Measurements from ENCODE around the gene FBH1.
"Not testable (repeated sequence)": the region's sequence is repeated elsewhere in the genome, so short reads cannot be mapped to it uniquely, and the experiment has no call there.

FBH1 gene

DNA sequence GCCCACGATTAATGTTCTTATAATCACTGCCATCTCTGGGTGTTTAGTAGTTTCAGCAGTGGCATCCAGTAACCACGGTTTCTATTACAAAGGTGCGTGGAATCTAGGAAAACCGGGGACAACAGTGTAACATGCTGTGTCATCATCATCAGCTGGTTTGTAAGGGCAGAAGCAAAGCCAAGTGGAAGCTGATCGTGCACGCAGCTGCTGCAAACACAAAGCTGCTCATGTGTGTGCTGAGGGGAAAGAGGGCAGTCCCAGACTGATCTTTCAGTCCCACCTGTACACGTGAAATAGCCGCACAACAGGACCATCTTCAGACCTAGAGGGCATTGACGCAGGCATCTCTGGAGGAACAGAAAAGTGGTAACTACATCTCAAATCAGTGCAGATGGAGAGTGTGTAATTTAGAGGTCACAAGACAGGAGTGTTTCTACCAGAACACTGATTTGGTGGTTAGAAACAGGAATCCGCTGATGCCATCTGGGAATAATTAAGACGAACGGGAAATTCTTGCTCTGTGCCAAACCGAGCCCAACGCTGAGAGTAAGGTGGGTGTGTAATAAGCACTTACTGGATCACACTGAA, 13.8 kb upstream of the FBH1 start:
- TF ChIP-seq, protein P1, sequence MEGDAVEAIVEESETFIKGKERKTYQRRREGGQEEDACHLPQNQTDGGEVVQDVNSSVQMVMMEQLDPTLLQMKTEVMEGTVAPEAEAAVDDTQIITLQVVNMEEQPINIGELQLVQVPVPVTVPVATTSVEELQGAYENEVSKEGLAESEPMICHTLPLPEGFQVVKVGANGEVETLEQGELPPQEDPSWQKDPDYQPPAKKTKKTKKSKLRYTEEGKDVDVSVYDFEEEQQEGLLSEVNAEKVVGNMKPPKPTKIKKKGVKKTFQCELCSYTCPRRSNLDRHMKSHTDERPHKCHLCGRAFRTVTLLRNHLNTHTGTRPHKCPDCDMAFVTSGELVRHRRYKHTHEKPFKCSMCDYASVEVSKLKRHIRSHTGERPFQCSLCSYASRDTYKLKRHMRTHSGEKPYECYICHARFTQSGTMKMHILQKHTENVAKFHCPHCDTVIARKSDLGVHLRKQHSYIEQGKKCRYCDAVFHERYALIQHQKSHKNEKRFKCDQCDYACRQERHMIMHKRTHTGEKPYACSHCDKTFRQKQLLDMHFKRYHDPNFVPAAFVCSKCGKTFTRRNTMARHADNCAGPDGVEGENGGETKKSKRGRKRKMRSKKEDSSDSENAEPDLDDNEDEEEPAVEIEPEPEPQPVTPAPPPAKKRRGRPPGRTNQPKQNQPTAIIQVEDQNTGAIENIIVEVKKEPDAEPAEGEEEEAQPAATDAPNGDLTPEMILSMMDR (IDR thresholded peaks at IDR 0.05; ENCODE audit: low read depth, low read length, poor library complexity, severe bottlenecking), result no peak
- TF ChIP-seq EZH2phosphoT487 (IDR thresholded peaks at IDR 0.05; ENCODE audit: borderline replicate concordance, low read length), result no peak
- H4K20me1 ChIP-seq (ENCODE audit: control insufficient read depth, insufficient read depth, low read depth, low read length), result no peaks in the 10 kb centered on the region
- no peak overlapping the region for H3K4me2 ChIP-seq (ENCODE audit: low read length)
- peaks cover 13% of the 10 kb centered on the region; the same call in 1 of the 2 replicates for H3F3A ChIP-seq (ENCODE audit: control insufficient read depth, insufficient read depth)
- H3K27ac ChIP-seq (ENCODE audit: low read depth, low read length), result no peak overlapping the region
- H3K27me3 ChIP-seq (ENCODE audit: control insufficient read depth, low read length), result no peaks in the 10 kb centered on the region
- H3K36me3 ChIP-seq (ENCODE audit: control insufficient read depth, low read length), result peaks cover 31% of the 10 kb centered on the region
- no peaks in the 10 kb centered on the region for H3K79me2 ChIP-seq (ENCODE audit: control insufficient read depth, low read length)
- peaks cover 16% of the 10 kb centered on the region for H3K4me1 ChIP-seq (ENCODE audit: control insufficient read depth, low read length)
- H3K4me3 ChIP-seq (ENCODE audit: low read length), result no peak overlapping the region
- no peaks in the 10 kb centered on the region for H3K9me3 ChIP-seq (ENCODE audit: control insufficient read depth, insufficient read depth, low read length)
- H3K9me2 ChIP-seq (replicated peaks; ENCODE audit: control insufficient read depth, low read length), result no peaks in the 10 kb centered on the region

DNA sequence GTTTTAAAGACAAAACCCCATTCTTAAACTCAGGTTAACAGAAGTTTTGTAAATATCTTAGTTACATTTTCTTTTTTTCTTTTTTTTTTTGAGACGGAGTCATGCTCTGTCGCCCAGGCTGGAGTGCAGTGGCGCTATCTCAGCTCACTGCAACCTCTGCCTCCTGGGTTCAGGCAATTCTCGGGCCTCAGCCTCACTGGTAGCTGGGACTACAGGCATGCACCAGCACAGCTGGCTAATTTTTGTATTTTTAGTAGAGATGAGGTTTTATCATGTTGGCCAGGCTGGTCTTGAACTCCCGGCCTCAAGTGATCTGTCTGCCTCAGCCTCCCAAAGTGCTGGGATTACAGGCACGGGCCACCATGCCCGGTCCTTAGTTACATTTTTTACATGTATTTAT, 13.0 kb upstream of the FBH1 start:
- Histone ChIP-seq H3K36me3 (ENCODE audit: control insufficient read depth, low read length) (peaks cover 33% of the 10 kb centered on the region), H3F3A (ENCODE audit: control insufficient read depth, insufficient read depth) (peaks cover 13% of the 10 kb centered on the region; the same call in 1 of the 2 replicates), H3K4me1 (ENCODE audit: control insufficient read depth, low read length) (peaks cover 16% of the 10 kb centered on the region)
- not testable (repeated sequence) for H3K27me3 ChIP-seq (ENCODE audit: control insufficient read depth, low read length); H3K4me3 ChIP-seq (ENCODE audit: low read length); H3K9me3 ChIP-seq (ENCODE audit: control insufficient read depth, insufficient read depth, low read length); H3K4me2 ChIP-seq (ENCODE audit: low read length); H3K79me2 ChIP-seq (ENCODE audit: control insufficient read depth, low read length); H3K9me2 ChIP-seq (replicated peaks; ENCODE audit: control insufficient read depth, low read length); H4K20me1 ChIP-seq (ENCODE audit: control insufficient read depth, insufficient read depth, low read depth, low read length); H3K27ac ChIP-seq (ENCODE audit: low read depth, low read length)

DNA sequence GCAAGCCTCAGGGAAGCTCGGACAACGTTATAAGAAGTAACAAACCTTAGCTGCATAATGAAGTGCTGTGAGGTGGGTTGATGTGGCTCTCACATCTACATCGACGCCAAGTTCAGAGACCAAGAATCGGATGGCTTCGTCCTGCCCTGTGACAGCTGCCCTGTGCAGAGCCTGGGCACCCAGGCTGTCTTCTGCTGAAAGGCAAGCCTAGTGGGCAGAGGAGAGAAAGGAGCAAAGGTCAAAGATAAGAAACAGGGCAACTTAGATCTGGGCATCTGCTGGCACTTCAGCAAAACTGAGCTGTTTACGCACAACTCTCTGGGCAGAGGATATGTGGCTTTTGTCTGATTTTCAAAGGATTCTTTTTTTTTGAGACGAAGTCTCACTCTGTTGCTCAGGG, 7.1 kb upstream of the FBH1 start:
- no peak overlapping the region for H3K4me3 ChIP-seq (ENCODE audit: low read length)
- H3K36me3 ChIP-seq (ENCODE audit: control insufficient read depth, low read length), result peaks cover 66% of the 10 kb centered on the region
- peaks cover 7% of the 10 kb centered on the region for H3K4me1 ChIP-seq (ENCODE audit: control insufficient read depth, low read length)
- H3F3A ChIP-seq (ENCODE audit: control insufficient read depth, insufficient read depth), result peaks cover 7% of the 10 kb centered on the region; the same call in 1 of the 2 replicates
- no peak overlapping the region for H3K4me2 ChIP-seq (ENCODE audit: low read length)
- H3K27ac ChIP-seq (ENCODE audit: low read depth, low read length), result no peak overlapping the region
- H3K27me3 ChIP-seq (ENCODE audit: control insufficient read depth, low read length), result no peaks in the 10 kb centered on the region
- H3K9me3 ChIP-seq (ENCODE audit: control insufficient read depth, insufficient read depth, low read length), result no peaks in the 10 kb centered on the region
- peaks cover 8% of the 10 kb centered on the region for H3K79me2 ChIP-seq (ENCODE audit: control insufficient read depth, low read length)
- no peaks in the 10 kb centered on the region for H4K20me1 ChIP-seq (ENCODE audit: control insufficient read depth, insufficient read depth, low read depth, low read length)
- no peak for TF ChIP-seq EZH2phosphoT487 (IDR thresholded peaks at IDR 0.05; ENCODE audit: borderline replicate concordance, low read length)
- TF ChIP-seq, protein P1 (IDR thresholded peaks at IDR 0.05; ENCODE audit: low read depth, low read length, poor library complexity, severe bottlenecking), result no peak
- H3K9me2 ChIP-seq (replicated peaks; ENCODE audit: control insufficient read depth, low read length), result no peaks in the 10 kb centered on the region

DNA sequence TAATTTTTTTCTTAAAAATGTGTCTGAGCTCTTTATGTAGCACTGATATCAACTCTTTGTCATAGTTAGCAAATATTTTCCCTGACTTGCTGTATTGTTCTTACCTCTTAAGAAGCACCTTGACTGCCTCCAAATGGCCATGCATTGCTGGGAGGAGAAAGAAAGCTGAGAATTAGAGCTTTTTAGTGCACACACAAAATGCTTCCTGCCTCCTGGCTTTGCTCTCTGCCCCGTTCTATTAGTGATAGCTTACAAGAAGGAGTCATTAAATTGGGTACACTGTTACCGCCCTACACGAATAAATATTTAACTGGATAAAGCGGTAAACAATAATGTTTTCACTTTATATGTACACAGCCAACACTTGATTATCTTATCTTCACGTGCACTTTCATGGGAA, 4.4 kb upstream of the FBH1 start:
- Histone ChIP-seq H3F3A (ENCODE audit: control insufficient read depth, insufficient read depth) (peaks cover 5% of the 10 kb centered on the region; the same call in 1 of the 2 replicates), H3K4me2 (ENCODE audit: low read length) (no peak overlapping the region), H3K9me3 (ENCODE audit: control insufficient read depth, insufficient read depth, low read length) (no peaks in the 10 kb centered on the region), H3K4me1 (ENCODE audit: control insufficient read depth, low read length) (peaks cover 16% of the 10 kb centered on the region), H3K9me2 (replicated peaks; ENCODE audit: control insufficient read depth, low read length) (no peaks in the 10 kb centered on the region), H3K4me3 (ENCODE audit: low read length) (no peak overlapping the region), H3K27ac (ENCODE audit: low read depth, low read length) (no peak overlapping the region), H4K20me1 (ENCODE audit: control insufficient read depth, insufficient read depth, low read depth, low read length) (no peaks in the 10 kb centered on the region; the same call in 1 of the 2 replicates), H3K36me3 (ENCODE audit: control insufficient read depth, low read length) (peaks cover 54% of the 10 kb centered on the region), H3K27me3 (ENCODE audit: control insufficient read depth, low read length) (no peaks in the 10 kb centered on the region), H3K79me2 (ENCODE audit: control insufficient read depth, low read length) (peaks cover 30% of the 10 kb centered on the region)
- TF ChIP-seq, protein P1 (IDR thresholded peaks at IDR 0.05; ENCODE audit: low read depth, low read length, poor library complexity, severe bottlenecking), result no peak
- TF ChIP-seq EZH2phosphoT487 (IDR thresholded peaks at IDR 0.05; ENCODE audit: borderline replicate concordance, low read length), result no peak

All from DOHH2 (cell line).